Germinal center (tissue), 1 donor: ENCODE measurements around the gene NOM1.

Experiments
- DNase-seq: peaks from one replicate; pipeline ENCODE4 v3.0.0; 2012; ENCODE audit warnings: mixed read lengths, low spot score

Gene NOM1

DNA sequence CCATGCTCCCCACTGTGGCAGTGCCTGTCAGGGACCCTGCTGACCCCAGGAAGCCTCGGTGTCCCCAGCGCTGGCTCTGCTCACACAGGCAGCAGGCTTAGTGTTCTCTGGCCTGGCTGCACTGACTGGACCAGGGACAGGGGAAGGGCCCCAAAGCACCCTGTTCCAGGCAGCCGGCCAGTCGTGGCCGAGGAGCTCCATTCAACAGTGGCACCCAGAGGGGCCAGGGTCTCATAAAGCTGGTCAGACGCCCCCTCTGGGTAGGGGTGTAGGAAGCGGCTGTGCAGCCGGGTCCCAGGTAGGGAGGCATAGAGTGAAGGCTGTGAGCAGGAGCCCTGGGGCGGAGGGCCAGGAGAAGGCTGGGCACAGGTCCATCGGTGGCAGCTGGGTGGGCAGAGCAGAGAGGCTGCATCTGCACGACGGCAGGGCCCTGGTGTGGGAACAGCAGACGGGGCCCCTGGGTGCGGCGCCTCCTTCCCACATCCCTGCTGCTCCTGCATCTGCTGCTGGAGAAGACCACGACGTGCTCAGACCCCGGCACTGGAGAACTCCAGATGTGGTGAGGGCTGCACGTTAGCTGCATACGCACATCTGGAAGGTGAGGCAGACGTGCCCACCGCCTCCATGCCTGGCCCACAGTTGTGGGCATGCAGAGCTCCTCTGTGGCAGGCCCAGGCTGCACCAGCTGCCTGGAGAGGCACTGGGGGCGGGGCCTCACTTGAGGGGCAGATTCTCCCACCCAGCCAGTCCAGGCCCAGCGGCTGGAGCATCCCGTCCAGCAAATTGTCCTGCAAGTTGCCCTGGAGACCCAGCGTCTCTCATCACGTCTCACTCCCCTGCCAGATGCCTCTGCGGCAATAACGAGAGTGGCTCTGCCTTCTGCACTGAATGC is 35.8 kb downstream of the NOM1 start:
- DNase-seq: no peak

DNA sequence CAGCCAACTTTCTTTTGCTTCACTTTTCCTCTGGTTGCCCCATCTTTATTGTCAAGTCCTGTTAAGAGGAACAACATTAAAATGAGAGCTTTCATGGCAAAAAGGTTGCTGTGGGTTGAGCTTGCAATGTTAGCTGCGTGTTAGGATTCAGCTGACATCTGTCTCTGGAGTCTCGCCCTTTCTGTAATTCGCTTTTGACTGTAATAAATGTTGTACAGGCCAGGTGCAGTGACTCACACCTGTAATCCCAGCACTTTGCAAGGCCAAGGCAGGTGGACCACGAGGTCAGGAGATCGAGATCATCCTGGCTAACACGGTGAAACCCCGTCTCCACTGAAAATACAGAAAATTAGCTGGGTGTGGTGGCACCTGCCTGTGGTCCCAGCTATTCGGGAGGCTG is 36.9 kb downstream of the NOM1 start:
- no peak for DNase-seq

DNA sequence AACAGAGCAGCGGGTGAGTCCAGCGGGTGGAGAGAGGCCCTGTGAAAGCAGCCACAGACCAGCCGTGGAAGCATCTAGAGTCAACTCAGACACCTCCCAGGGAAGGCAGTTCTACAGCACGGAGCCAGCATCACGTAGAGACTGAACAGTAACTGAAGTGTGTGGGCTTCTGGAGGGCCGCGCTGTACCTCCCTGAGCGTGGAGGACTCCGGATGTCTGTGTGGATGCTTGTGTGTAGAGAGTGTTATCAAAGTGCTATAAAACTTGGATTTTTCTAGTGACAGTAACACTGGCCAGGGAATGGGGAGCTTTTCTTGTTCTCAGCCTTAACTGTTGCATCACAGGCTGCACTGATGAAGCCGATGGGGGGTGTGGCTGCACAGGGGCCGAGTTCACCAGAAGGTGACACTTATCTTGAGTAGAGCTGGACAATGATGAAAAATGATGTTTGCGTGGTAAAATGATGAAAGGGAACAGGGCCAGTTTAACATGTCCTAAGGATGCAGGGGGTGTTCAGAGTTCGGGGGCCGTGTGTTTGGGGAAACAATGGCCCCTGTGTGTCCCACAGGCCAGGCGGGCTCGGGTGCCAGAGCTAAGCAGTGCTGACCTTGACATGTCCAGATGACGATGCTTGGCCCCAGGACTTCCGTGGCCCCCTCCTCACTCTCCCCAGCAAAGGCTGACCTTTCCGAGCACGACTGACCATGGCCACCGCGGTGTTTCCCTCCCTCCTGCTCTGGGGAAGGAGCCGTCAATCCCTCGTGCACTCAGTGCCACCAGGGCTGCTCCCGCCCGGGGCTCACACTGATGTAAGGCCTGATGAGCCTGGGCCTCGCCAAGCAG is 39.1 kb downstream of the NOM1 start:
- no peak for DNase-seq

DNA sequence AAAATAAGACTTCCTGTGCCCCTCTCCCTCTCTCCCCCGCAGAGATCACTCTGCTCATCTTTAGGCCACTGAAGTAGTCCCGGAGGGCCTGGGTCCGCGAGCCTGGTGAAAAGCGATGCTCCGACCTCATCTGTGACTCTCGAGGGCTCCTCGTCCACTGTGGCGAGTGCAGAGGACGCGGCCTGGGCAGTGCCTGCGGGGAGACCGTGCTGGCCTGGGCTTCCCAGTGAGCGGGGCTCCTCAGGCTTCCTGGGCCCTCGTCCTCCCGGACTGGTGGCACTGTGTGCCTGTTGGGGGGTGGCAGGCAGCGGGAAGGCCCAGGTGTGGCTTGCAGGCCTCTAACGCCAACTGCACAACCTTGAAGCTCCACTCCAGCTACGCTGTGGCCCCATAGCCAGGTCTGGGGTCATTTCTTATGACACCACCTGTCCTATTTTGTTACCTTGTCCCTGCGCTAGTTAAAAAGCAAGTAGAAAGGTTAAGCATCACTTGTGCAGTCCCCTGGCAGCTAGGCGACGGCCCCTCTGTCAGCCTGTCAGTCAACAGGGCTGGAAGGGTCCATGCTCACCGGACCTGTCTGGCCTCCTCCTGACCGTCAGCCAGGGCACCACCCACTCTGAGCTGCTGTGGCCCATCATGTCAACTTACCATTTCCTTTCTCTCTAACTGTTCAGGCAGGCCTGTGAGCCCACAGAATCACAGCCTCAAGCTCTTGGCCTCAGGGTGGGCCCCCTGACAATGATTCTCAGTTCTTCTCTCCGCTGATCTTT is 40.4 kb downstream of the NOM1 start:
- DNase-seq: no peak

DNA sequence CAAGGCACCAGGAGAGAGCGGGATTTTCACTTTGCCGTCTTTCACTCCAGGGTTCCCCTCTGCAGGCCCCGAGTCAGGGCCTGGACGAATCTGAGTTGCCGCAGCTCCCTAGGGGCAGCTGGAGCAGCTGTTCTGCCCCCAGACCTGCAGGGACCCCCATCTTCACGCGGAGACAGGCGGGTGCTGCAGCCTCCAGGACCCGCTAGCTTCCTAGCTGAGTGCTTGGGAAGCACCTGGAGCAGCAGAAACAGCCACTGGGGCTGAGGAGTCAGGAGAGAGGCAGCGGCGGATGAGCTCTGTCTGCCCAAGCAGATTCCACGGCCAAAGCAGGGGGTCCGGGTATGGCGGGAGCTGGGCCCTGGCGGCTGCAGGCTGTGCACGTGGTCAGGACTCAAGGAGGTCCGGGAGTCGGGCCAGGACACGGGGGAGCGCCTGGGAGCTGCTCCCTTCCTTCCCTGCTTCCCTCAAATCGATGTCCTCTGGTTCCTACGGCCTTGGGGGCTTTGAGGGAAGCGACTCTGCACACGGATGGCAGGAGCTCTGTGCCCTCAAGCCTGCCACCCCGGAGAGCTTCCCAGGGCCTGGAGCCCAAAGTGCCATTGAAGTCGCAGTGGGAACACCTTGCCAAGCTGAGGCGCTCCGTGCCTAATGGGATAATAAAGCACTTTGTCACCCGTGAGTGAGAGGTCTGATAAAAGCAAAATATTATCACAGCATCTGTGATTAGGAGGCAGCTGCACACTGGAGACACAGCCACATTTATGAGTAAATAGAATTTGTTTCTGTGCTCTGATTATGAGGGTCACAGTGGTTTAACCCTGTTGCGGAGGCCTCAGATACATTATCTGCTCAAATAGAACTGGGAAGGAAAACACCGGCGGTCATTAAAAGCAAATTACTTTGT is 43.8 kb downstream of the NOM1 start:
- DNase-seq: no peak

DNA sequence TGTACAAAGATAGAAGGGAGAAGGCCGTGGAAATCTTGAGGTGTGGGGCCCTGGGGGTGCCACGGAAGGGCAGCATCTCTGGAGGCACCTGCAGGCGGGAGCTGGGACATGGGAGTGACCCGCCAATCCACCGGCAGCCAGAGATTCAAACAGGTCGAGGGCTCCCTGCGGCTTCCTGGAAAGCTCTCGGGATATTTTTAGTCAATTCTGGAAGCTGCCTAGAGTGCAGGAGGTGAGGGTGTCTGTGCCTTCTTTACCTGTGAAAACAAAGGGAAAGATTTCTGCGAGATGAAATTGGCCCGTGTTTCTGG is 44.4 kb downstream of the NOM1 start:
- DNase-seq: no peak

DNA sequence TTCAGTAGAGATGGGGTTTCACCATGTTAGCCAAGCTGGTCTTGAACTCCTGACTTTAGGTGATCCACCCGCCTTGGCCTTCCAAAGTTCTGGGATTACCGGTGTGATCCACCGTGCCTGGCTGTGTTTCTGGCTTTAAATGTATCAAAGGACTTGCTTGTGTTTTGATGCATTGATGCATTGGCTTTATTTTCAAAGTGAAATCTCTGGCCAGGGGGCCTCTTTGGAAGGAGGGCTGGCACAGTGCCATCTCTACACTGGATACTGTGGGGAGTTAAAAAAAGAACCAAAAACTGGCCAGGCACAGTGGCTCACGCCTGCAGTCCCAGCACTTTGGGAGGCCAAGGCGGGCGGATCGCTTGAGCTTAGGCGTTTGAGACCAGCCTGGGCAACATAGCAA is 44.9 kb downstream of the NOM1 start:
- no peak for DNase-seq

DNA sequence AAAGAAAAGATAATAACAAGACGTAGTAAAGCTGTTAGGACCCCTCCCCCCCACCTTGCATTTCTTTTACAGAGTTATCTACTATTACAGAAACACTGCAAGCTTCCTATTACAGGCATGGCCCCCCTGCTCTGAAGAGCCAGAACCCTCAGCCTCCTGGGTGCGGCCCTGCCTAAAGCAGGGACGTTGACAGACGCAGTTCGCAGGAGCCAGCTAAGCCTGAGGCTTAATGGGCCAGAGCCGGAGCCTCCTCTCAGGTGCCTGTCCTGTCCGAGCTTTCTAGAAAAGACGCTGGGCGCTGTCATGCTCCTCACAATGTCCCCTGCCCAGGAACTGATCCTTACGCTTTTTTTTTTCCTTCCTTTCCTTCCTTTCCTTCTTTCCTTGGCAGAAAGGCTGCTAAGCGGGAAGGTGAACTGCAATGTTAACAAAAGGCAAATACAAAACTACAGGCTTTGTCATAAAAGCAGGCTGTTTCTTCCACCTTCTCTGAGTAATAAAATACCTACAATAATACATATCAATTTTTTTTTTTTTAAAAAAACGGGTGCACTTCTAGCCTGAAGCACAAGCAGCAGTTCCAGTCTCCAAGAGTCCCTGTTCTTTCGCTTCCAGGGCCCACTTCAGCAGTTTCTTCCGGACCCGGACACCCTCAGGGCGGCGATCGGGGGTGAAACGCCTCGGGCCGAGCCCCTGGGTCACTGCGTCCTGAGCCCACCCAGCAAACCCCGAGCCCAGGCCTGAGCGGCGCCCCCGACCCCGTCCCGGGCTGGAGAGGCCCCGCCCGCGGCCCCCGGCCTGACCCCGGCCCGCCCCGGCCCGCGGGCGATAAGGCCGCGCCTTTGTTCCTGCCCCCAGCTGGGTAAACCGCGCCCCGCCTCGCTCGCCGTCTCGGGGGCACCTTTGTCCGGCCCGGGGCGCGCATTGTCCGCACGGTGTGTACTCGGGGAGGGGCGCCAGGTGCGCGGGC is 49.8 kb downstream of the NOM1 start:
- DNase-seq: peak; percentile 36

DNA sequence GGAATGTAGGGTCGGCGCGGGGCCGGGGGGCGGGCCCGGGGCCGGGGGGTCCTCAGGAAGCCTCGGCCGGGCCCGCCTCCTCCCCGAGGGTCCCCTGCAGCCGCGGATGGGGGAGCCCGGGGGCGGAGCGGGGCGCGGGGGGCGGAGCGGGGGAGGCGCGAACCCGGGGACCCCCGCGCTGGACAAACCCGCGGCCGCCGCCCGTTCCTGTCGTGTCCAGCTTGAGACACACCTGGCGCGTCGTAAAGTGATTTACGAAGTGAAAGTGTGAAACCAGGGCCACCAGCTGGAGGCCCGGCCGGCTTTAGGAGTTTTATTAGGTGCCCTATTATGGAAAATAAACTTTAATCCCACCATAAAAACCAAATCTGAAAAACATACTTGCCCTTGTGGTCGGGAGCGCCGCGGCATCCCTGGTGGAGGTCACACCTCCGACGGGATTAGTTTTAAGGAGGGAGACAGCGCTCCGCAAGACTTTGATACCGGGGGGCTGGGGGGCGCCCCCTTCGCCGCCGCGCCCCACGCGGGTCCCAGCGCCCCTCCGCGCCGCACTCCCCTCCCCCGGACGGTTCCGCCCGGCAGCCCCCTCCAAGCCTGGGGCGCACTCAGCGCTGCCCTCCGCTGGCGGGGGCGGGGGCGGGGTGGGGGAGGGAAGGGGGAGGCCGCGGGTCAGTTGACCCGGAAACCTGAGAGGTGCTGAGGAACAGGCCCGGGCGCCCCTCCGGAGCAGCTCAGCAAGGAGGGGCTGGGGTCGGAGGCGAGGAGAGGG is 50.6 kb downstream of the NOM1 start:
- DNase-seq: no peak

DNA sequence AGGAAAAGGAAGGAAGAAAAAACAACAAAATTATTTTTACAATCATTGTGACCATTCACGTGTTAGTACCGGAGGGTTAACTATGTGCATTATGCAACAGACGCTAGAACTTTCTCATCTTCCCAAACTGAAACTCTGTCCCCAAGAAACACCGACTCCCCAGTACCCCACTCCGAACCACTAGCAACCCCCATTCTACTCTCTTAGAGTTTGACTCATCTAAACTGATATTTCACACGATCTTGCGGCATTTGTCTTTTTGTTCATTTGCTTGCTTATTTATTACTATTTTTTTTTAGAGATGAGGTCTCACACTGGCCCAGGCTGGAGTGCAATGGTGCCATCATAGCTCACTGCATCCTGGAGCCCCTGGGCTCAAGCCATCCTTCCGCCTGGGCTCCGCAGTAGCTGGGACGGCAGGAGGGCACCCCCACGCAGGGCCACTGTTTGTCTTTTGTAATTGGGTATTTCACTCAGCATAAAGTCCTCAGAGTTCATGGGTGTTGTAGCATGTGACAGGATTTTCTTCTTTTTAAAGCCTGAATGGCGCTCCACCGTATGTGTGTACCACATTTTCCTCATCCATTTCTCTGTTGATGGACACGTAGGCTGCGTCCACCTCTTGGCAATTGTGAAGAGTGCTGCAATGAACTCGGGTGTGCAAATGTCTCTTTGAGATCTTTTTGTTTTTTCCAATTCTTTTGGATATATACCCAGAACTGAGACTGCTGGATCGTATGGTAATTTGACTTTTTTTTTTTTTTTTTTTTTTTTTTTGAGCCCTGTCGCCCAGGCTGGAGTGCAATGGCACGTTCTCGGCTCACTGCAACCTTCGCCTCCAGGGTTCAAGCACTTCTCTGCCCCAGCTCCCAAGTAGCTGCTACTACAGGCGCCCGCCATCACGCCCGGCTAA is 51.5 kb downstream of the NOM1 start:
- DNase-seq: no peak

DNA sequence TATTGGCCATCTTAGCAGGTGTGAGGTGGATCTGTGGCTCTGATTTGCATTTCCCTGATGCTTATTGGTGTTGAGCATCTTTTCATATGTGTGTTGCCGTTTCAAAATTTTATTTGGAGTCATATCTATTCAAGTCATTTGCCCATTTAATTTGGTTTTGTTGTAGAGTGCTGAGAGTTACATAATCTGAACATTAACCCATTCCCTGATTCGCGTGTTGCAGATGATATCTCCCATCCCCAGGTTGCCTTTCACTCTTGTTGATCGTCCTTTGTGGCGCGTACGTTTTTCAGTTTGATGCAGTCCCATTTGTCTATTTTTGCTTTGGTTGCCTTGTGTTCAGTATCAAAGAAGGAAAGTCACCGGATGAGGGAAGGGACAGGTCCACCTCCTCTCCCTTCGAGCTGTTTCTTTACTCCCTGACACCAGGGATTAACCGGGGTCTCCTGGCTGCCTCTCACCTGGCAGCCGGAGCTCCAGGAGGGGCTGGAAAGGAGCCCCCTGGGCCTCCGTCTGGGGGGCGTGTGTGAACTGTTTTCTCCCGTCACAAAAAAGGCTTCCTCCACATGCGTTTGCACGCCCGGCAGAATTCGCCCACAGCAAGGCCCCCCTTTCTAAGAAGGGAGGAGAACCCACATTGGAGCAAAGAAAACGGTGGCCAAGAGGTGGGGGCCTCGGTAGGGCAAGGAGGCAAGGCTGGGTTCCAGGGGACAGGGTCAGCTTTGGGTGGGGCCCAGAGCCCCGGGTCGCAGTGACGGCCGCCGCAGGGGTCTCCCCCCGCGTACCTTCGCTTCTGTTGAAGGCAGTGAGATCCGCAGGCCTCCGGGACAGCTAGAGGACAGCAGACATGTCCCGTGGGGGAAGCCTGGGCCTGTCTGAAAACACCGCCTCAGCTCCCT is 52.7 kb downstream of the NOM1 start:
- no peak for DNase-seq

DNA sequence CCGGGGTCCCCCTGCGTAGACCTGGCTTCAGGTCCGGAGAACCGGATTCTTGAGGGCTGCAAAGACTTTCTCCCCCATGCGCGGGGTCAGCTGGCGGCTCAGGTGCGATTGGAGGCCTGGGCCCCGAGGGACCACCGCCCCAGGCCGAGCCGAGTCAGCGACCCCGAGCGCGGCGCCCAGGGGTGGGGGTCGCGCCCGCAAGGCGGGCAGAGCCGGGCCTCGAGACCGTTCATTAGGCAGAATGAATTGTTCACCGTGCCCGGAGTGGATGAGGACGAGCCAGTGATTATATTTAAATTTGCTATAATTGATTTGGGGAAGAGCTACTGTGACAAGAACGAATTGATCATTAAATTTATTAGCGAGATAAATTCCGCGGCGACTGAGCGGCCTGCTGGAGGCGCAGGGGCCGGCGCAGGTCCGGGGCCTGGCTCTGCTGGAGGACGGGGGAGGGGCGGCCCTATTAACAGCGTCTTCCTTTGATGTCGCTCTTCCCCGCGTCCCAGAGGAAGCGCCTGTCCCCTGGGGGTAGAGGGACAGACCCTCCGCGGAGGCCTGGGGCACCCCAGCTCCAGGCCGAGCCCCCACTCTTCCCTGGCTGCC is 53.4 kb downstream of the NOM1 start:
- no peak for DNase-seq

DNA sequence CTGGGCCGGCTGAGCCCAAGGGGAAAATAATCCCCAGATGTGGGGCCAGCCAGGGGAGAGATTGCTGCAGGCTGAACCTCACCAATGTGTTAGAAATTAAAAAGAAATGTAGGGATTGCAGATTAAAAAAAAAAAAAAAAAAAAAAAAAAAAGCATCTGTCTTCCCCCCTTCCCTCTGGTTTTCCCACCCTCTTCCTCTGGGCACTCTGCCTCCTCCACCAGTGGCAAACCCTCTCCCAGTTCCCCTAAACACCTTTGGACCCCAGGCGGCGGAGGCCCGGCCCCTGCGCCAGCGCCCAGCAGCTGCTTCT is 53.9 kb downstream of the NOM1 start:
- no peak for DNase-seq

DNA sequence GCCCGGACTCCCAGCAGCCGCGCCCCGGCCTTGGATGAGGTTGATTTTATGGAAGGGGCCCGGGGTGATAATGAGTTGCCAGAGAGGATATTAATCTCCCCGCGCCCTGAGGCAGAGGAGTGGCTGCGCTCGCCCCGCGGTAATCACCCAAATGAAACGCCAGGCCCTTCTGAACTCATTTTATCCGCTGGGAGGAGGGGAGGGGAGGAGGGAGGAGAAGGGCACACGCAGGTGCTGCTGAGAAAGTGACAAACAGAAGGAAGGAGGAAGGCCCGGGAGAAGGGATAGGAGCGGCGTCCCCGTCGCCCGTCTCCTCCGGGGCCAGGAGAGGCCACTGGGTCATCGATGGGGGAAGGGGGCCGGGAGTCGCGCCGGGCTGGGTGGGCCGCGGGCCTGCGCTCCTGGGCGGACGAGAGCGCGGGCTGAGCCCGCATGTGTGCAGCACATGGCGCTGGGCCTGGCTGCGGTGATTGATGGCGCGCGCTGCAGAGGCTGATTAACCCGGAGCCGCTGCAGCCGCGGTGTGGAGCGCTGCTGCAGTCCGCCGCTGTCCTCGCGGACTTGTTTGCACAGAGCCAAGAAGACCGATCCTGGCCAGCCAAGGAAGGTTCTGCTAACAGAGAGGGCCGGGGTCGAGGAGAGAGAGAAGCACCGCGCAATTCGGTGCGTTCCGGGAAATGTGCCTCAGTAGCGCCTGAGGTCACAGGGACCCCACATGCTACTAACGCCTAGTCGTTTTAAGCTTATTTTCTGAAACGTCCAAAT is 54.4 kb downstream of the NOM1 start:
- no peak for DNase-seq

DNA sequence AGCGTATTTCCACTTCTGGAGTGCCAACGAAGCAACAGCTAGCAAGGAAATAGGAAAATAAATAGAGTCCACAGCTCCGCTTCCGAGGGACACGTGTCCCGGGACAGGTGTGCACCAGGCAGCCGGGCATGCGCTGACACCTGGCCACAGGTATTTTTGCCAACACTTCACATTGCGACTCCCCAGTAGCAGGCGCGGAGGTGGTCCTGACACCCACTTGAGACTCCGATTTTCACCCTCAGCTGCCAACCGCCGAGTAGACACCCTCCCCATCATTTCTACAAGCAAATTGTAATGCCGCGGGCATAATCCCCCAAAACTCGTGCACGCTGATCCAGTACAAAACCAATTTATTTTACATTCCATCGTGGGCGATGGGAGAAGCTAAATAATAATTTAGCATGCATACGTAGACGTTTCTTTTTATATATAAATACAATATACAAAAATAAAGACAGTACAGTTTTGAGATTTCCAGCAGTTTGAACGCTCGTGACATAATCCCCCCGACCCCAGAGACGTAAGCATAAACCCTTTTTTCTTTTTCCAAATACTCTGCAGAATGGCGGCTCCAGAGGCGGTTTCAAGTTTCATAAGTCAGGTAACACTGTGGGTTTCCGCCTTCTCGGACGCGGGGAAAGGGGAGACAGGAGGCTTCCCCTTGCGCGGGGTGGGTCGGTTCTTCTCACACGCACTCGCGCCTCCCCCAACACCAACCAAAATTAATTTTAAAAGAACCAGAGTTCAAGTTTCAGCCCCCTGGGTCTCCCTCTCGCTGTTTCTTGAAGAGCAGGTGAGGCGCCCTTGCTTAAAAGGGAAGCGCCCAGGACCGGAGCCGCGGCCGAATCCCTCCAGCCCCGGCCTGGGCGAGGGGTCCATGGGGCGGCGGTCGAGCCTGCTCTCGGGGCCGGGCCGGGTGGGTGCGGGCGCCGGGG is 55.3 kb downstream of the NOM1 start:
- DNase-seq: no peak
